GM12874 (cell line): Measurements from ENCODE around the gene ITSN1.

ENCODE experiments used
- CTCF ChIP-seq: IDR thresholded peaks from 2 replicates; pipeline ENCODE4 v1.5.1; 2011; ENCODE audit warnings: low read depth, mild to moderate bottlenecking, control low read depth, low read length, moderate library complexity; ENCODE audit not compliant: insufficient read depth

Gene ITSN1

GRCh38 chr21:33864150-33864549, 221.8 kb downstream of the ITSN1 start:
- TF ChIP-seq CTCF: no peak

GRCh38 chr21:33865176-33865575, 222.9 kb downstream of the ITSN1 start:
- no peak for TF ChIP-seq CTCF

- TF ChIP-seq CTCF: no peak
Measured at GRCh38 chr21:33865996-33866575, 223.8 kb downstream of the ITSN1 start.

- no peak for TF ChIP-seq CTCF
Measured at GRCh38 chr21:33866826-33867225, 224.5 kb downstream of the ITSN1 start.

GRCh38 chr21:33869873-33870272, 227.6 kb downstream of the ITSN1 start:
- TF ChIP-seq CTCF: no peak

- TF ChIP-seq CTCF: no peak
Measured at GRCh38 chr21:33870768-33871167, 228.5 kb downstream of the ITSN1 start.

GRCh38 chr21:33871171-33871570, 228.9 kb downstream of the ITSN1 start:
- TF ChIP-seq CTCF: no peak
